ENCODE data around the gene MAMDC2.

The MAMDC2 gene

DNA sequence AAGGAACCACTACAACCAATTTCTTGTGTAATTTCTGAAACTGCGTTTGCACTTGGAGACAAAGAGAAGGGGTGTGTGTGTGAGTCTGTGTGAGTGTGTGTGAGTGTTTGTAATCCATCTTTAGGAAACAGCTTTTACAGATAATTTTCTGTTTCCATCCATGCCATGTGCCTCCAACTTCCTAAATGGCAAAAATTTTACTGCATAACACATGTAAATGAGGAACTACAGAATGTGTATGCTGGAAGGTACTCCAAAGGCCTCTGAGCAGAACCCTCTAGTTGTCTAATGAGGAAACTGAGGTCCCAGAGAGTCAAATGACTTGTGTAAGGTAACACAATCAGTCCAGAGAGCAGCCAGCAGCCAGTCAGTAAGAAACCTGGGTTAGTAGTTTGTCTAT is 20.8 kb downstream of the MAMDC2 start:
- Mint-ChIP-seq H3K4me3 (no peak overlapping the region), H3K27ac (no peak overlapping the region), H3K36me3 (no peaks in the 10 kb centered on the region), H3K27me3 (peaks cover 14 to 15% of the 10 kb centered on the region in 2 donors), H3K4me1 (peaks cover 4 to 11% of the 10 kb centered on the region in 2 donors), H3K9me3 (peaks cover 0 to 2% of the 10 kb centered on the region in 2 donors)
- DNase-seq (no peak), ATAC-seq (replicated peaks) (no peak)

DNA sequence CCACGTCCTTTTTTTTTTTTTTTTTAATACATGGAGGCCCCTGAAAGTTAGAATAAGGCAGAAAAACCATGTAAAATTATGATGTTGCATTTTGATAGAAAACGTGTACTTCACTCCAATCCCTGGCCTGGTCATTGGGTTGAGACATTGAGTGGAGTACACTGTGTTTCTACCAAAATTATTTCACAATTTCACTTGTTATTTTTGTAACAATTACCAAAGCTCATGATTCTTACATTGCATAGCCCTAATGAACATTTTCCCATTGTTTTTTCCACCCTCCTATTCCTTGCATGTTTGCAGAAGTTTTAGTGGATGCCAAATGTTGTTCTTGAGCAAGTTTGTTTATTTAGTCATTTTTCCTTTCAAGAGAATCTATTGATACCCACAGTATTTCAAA is 21.9 kb downstream of the MAMDC2 start:
- DNase-seq (no peak), ATAC-seq (replicated peaks) (no peak)
- H3K4me3 Mint-ChIP-seq = no peak overlapping the region
- no peak overlapping the region for H3K27ac Mint-ChIP-seq
- H3K9me3 Mint-ChIP-seq = no peaks in the 10 kb centered on the region
- H3K4me1 Mint-ChIP-seq = peaks cover 4 to 11% of the 10 kb centered on the region in 2 donors
- H3K27me3 Mint-ChIP-seq = peaks cover 14 to 15% of the 10 kb centered on the region in 2 donors
- H3K36me3 Mint-ChIP-seq = no peaks in the 10 kb centered on the region

DNA sequence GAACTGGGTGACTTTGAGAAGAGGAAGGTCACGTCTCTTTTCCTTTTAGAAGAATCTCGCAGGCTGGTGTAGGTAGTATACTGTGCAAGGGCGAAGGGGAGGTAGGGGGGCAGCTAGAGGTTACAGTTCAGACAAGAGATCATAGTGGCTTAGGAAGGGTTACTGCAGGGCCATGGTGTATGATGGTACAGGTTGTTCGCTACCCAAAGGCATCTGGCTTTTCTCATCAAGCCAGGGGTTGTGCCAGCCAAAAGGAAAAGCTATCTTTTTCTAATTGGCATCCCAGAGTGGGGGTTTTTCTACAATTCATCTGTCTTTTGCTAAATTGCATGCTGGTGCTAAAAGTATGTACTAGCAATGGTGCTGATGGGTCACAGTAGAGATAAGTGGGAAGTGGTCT is 22.8 kb downstream of the MAMDC2 start:
- H3K27me3 Mint-ChIP-seq = peaks cover 14 to 15% of the 10 kb centered on the region in 2 donors
- peaks cover 2 to 6% of the 10 kb centered on the region in 2 donors for H3K4me1 Mint-ChIP-seq
- H3K27ac Mint-ChIP-seq = no peak overlapping the region
- no peaks in the 10 kb centered on the region for H3K36me3 Mint-ChIP-seq
- no peak for DNase-seq
- ATAC-seq (replicated peaks) = no peak
- no peaks in the 10 kb centered on the region for H3K9me3 Mint-ChIP-seq
- no peak overlapping the region for H3K4me3 Mint-ChIP-seq

DNA sequence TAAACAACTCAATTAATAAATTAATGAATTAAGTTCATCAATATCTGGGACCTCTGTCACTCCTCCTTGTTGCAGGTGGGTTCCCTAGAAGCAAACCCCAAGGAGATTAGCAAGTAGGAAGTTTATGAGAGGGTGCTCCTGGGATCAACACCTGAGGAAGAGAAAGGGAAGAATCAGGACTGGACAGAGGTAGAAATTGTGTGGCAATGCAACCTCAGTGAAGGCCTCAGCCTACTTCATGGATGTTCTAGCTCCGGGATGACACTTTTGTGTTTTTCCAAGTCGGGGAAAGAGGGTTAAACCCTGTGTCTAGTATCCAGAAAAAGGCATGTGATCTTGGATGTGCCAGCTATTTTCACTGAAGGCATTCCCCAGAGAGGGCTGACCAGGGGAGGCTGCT is 23.2 kb downstream of the MAMDC2 start:
- Mint-ChIP-seq H3K27me3 (peaks cover 14 to 15% of the 10 kb centered on the region in 2 donors), H3K4me1 (peaks cover 0 to 2% of the 10 kb centered on the region in 2 donors), H3K4me3 (no peak overlapping the region), H3K36me3 (no peaks in the 10 kb centered on the region), H3K27ac (no peak overlapping the region), H3K9me3 (no peaks in the 10 kb centered on the region)
- no peak for ATAC-seq (replicated peaks)
- no peak for DNase-seq

DNA sequence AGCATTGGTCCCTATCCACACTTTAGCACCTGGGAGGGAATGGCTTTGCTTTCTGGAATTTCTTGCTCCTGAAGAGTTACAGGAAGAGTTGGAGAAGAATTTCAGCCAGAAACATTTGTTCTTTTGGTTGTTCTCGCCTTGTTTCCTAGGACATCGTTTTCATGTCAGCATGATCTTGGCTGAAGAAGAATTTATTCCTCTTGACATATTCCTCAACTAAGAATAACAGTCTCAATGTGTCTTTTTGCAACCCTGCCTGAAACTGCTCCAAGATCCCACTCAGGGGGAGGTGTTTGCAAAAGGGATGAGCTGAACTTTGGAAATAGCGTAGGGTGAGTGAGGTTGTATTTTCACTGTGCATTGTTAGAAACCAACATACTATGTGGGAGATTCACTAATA is 26.1 kb downstream of the MAMDC2 start:
- no peaks in the 10 kb centered on the region for H3K4me1 Mint-ChIP-seq
- no peaks in the 10 kb centered on the region for H3K9me3 Mint-ChIP-seq
- H3K36me3 Mint-ChIP-seq = no peaks in the 10 kb centered on the region
- no peak for DNase-seq
- no peak for ATAC-seq (replicated peaks)
- no peak overlapping the region for H3K4me3 Mint-ChIP-seq
- H3K27ac Mint-ChIP-seq = no peak overlapping the region
- H3K27me3 Mint-ChIP-seq = peaks cover 15 to 17% of the 10 kb centered on the region in 2 donors

DNA sequence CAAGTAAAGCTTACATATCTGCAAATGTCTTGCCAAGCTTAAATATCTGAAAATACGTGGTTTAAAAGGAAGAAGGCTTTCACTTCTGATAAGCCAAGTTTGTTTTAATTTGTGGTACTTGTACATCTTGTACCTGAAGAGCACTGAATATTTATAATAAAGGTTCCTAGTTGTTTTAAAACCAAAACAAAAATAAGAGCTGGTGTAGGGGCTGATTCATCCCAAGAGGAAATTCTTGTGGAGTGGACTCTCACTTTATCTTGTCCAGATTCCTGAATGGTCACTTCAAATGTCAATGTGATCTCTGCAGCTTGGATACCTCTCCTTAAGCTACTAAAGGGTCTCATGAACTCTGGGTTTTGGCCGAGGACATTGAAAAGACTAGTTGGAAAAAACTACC is 29.5 kb downstream of the MAMDC2 start:
- H3K9me3 Mint-ChIP-seq = no peaks in the 10 kb centered on the region
- H3K36me3 Mint-ChIP-seq = no peaks in the 10 kb centered on the region
- H3K27ac Mint-ChIP-seq = no peak overlapping the region
- H3K27me3 Mint-ChIP-seq = peaks cover 3 to 6% of the 10 kb centered on the region in 2 donors
- no peak overlapping the region for H3K4me3 Mint-ChIP-seq
- DNase-seq (no peak), ATAC-seq (replicated peaks) (no peak)
- no peaks in the 10 kb centered on the region for H3K4me1 Mint-ChIP-seq

DNA sequence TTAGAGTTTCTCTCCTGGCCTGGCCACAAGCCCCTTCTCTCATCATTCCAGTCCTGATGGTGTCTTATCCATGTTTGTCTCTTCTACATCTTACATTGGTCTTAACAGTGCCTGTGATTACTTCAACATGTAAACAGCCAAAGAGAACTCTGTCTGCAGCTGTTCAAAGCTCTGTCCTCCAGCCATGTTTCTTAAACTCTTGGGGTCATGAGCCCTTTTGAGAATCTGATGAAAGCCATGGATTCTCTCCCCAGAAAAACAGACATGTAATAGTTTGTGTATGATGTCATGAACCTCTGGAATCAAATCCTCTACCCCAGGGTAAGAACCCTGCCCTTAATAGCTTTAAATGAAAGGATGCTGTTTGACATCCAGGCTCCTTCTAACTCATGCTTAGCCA is 30.1 kb downstream of the MAMDC2 start:
- Mint-ChIP-seq H3K27ac (no peak overlapping the region), H3K9me3 (no peaks in the 10 kb centered on the region), H3K4me3 (no peak overlapping the region), H3K4me1 (no peaks in the 10 kb centered on the region), H3K36me3 (no peaks in the 10 kb centered on the region), H3K27me3 (peaks cover 3 to 6% of the 10 kb centered on the region in 2 donors)
- no peak for DNase-seq
- ATAC-seq (replicated peaks) = no peak

DNA sequence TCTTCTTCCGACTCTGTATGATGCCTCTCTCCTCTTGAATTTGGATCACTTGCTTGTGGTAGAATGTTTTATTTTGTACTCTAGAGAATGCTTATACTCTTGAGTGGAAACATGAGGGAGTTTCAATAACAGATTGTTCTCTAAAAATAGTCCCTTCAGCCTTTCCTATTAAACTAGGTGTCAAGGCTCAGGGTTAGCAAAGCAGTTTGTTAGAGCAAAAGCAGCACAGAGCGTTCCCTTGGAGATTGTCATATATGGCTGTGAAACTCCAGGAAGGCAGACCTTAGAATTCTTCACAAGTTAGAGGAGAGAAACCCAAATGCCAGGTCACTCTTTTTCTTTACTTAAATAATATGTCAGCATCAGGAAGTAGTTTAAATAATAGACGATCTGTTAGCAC is 33.0 kb downstream of the MAMDC2 start:
- ATAC-seq (replicated peaks) (no peak), DNase-seq (no peak)
- Mint-ChIP-seq H3K36me3 (no peaks in the 10 kb centered on the region), H3K9me3 (no peaks in the 10 kb centered on the region), H3K4me3 (no peak overlapping the region), H3K27ac (no peak overlapping the region), H3K27me3 (peaks cover 10 to 17% of the 10 kb centered on the region in 2 donors), H3K4me1 (no peaks in the 10 kb centered on the region)

DNA sequence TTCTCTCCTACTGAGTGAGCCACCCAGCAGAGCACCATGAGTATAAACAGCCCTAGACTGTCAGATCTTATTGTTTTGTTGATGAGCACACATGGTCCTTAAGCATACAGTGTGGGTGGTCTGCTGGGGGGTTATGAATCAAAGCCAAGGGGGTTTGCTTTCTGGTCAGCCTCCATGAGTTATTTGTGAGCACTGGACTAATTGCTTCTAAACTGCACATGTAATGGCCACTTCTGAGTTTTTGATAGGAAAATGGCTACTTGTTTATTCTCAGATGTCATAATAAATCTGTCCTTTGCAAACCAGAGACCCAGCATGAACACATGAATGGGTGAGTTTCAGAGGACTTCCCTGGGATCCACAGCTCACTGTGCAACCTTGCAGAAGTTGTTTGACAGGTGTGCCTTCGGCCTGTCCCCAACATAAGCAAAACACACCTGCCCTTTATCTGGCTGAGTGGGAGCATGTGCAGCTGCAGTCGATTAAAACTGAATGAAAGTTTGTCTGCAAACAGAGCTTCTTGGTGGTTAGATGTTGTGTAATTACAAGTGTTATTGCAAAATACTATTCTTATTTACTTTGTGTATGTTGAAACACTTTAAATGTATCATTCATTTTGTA is 35.9 kb downstream of the MAMDC2 start:
- Mint-ChIP-seq H3K27me3 (peaks cover 12 to 13% of the 10 kb centered on the region in 2 donors), H3K27ac (no peak overlapping the region), H3K4me1 (no peaks in the 10 kb centered on the region), H3K36me3 (no peaks in the 10 kb centered on the region), H3K4me3 (no peak overlapping the region), H3K9me3 (no peaks in the 10 kb centered on the region)
- no peak for ATAC-seq (replicated peaks)
- DNase-seq = no peak

DNA sequence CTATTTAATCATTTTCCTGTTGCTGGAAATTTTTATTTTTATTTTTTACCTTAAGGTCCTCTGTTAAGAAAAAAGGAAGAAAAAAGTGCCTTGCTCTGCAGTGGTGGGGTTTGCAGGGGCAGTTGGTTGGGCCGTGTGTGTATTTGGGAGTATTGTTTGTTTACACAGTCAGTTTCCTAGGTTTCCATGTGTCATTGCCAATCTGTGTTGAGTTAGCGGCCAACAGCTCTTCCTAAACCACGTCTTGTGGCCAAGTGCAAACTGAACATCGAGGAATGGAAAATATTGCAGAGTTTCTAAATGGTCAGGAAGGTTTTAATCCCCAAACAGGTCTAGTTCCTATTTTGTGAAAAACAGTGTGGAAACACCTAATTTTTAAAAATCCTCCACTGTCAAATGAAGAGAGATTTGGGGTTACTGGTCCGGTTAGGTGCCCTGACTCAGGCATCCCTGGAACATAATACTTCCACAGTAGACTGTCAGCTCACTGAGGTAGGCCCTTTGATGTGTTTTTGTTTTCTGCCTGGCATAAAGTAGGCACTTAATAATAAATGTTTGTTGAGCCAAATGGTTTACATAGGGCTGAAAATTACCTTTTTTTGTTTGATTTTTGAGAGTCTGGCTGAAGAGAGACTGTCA is 37.0 kb downstream of the MAMDC2 start:
- ATAC-seq (replicated peaks) (no peak), DNase-seq (no peak)
- Mint-ChIP-seq H3K9me3 (no peaks in the 10 kb centered on the region), H3K36me3 (no peaks in the 10 kb centered on the region), H3K27me3 (peaks cover 11 to 13% of the 10 kb centered on the region in 2 donors), H3K27ac (no peak overlapping the region), H3K4me3 (no peak overlapping the region), H3K4me1 (no peaks in the 10 kb centered on the region)

DNA sequence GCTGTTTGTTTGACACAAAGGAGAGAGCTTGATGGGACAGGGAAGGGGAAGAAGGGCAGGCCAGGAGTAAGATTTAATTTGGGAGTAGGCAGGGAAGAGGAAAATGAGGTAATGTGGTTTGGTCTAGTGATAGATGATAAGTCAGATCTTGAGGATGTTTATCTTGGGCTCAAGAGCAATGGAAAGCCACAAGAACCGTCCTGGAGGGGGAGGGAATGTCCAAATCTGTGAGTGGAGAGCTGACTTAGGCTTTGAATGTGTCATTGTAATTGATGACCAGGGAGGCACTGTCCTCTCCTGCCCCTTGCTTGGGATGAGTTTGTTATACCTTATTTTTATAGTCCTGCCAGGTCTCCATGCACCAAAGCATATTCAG is 37.5 kb downstream of the MAMDC2 start:
- DNase-seq = no peak
- Mint-ChIP-seq H3K27ac (no peak overlapping the region), H3K4me1 (no peaks in the 10 kb centered on the region), H3K9me3 (no peaks in the 10 kb centered on the region), H3K36me3 (no peaks in the 10 kb centered on the region), H3K27me3 (peaks cover 11 to 13% of the 10 kb centered on the region in 2 donors), H3K4me3 (no peak overlapping the region)
- no peak for ATAC-seq (replicated peaks)

DNA sequence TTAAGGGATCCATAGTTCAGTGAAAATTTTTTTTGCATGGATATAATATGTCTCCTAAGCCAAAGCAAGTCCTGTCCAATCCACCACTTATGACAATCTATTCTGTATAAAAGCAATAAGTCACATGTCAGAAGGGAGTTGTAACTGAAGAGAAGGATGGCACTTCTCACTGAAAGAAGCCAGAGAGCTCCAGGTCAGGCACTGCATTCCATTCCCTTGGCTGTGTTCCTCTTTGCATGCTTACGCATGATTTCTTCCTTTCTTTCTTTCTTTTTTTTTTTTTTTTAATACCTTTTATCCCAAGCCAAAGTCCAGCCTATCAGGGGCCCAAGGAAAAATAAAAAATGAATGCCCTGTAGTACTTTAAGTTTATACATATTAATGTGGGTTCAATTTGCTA is 39.8 kb downstream of the MAMDC2 start:
- Mint-ChIP-seq H3K4me1 (no peaks in the 10 kb centered on the region), H3K27ac (no peak overlapping the region), H3K36me3 (no peaks in the 10 kb centered on the region), H3K4me3 (no peak overlapping the region), H3K27me3 (peaks cover 13 to 17% of the 10 kb centered on the region in 2 donors), H3K9me3 (no peaks in the 10 kb centered on the region)
- ATAC-seq (replicated peaks) (no peak), DNase-seq (no peak)

DNA sequence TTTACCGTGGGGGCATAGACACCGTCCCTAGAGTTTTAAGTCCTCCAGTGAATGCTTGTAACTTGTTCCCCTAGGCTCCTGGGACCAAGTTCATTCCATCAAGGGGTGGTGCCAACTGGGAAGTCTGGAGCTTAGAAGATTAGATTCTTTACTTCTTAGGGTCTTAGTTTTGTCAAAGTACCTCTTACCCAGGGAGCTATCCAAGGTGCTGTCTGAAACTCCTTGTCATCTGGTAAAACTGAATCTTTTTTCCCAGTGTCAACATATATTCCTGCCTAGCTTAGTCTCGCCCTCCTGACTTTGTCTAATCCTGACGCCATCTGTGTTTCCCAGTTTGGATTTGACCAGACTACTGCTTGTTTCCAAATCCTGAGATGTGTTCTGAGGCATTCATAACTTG is 41.6 kb downstream of the MAMDC2 start:
- H3K4me1 Mint-ChIP-seq = no peaks in the 10 kb centered on the region
- no peak overlapping the region for H3K4me3 Mint-ChIP-seq
- H3K27me3 Mint-ChIP-seq = peaks cover 17 to 24% of the 10 kb centered on the region in 2 donors
- no peaks in the 10 kb centered on the region for H3K36me3 Mint-ChIP-seq
- no peak overlapping the region for H3K27ac Mint-ChIP-seq
- ATAC-seq (replicated peaks) (no peak), DNase-seq (no peak)
- no peaks in the 10 kb centered on the region for H3K9me3 Mint-ChIP-seq

DNA sequence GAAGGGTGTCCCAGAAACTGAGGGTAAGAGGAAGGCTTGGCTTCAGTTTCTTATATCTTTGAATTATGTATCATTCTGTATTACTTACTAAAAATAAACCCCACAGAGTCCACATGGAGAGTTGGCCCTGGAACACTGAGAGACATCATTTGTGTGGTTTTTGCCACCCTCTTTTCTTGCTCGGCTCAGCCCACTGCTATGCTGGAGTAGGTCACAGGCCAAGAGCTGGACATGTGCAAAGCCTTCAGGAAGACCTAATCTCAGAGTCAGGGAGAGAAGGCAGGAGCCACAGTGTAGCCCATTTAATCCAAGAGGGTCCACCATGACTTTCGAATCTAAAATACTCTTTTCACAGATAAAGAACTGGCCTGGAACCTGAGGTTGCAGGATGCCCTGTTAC is 47.5 kb downstream of the MAMDC2 start:
- Mint-ChIP-seq H3K36me3 (no peaks in the 10 kb centered on the region), H3K4me1 (no peaks in the 10 kb centered on the region), H3K4me3 (no peak overlapping the region), H3K27ac (no peak overlapping the region), H3K9me3 (no peaks in the 10 kb centered on the region), H3K27me3 (peaks cover 13 to 18% of the 10 kb centered on the region in 2 donors)
- DNase-seq (no peak), ATAC-seq (replicated peaks) (no peak)

DNA sequence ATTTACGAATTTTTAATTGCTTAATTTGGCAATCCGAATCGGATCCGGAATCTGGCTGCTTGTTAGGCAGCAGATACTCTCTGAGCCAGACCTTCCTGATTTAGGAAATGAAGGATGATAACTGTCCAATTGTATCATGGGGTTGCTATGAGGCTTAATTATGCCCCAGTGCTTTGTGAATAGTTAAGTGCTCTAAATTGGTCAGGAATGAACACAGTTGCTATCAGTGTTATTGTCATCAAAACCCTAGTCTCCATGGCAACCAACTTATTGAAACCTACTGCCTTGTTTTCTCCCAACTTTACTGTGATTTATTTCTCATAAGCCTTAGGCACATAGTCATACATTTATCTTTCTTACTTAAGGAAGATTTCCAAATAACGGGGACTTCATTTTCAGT is 47.9 kb downstream of the MAMDC2 start:
- no peaks in the 10 kb centered on the region for H3K4me1 Mint-ChIP-seq
- no peaks in the 10 kb centered on the region for H3K36me3 Mint-ChIP-seq
- no peak for ATAC-seq (replicated peaks)
- no peaks in the 10 kb centered on the region for H3K9me3 Mint-ChIP-seq
- no peak overlapping the region for H3K4me3 Mint-ChIP-seq
- no peak overlapping the region for H3K27ac Mint-ChIP-seq
- DNase-seq = no peak
- peaks cover 13 to 22% of the 10 kb centered on the region in 2 donors for H3K27me3 Mint-ChIP-seq

Measured in stimulated activated naive B cell treated with anti-CD40 and anti-IgM and Interleukin-4, amounts not matched to agents 10 μg/mL and 1 μg/mL and 100 μg/mL, for 72 hours (primary cell).